ENCODE results near the gene DPP8. TPM values are rescaled to one million over a fixed set of nuclear protein-coding genes. Genes with fewer than 3 reads are reported as not detected.

Gene DPP8
- total and polyA plus RNA-seq, 10 of the 15 experiments (the other 5 are each of a cell fraction or from before 2014, with no cell fraction given): 12.0 to 30.6 (median 24.3) TPM

GRCh38 chr15:65447145-65447544 lies 70.3 kb downstream of the DPP8 start:
- H3K27ac ChIP-seq (ENCODE audit: control insufficient read depth, insufficient read depth): no peak overlapping the region
- H3K9me3 ChIP-seq (replicated peaks; ENCODE audit: control insufficient read depth, insufficient read depth, low read length): no peaks in the 10 kb centered on the region
- peaks cover 0 to 3% of the 10 kb centered on the region in 2 experiments; a peak in 3 of 4 replicates for H3K36me3 ChIP-seq (ENCODE audit: control insufficient read depth in 2 of 2, insufficient read depth in 2 of 2, low read length in 1 of 2)
- ChIA-PET CTCF (interaction anchor here (1.2 to 3.5 kb wide), 2 partner anchors 14 to 47 kb away, joined by 3 to 16 read pairs; no protein-coding TSS in a partner anchor), POLR2A (no interaction called here), SMC1A (ENCODE audit: uncharacterized antibody, unreplicated experiment) (interaction anchor here (1.1 to 1.2 kb wide), 2 partner anchors 12 to 70 kb away, joined by 3 read pairs; no protein-coding TSS in a partner anchor), RAD21 (ENCODE audit: unreplicated experiment) (no interaction called here)
- peak; percentile 41 for FAIRE-seq
- H3K79me2 ChIP-seq (ENCODE audit: control insufficient read depth, insufficient read depth, low read length): no peaks in the 10 kb centered on the region
- H4K20me1 ChIP-seq (ENCODE audit: control insufficient read depth, insufficient read depth): no peaks in the 10 kb centered on the region
- no peak overlapping the region for H3K9ac ChIP-seq (ENCODE audit: control insufficient read depth, insufficient read depth, low read length)
- no peak overlapping the region for H2AFZ ChIP-seq (ENCODE audit: control insufficient read depth, low read depth, low read length)
- no peak overlapping the region for H3K4me3 ChIP-seq
- H3K27me3 ChIP-seq (replicated peaks in 1 of 2; ENCODE audit: control insufficient read depth in 2 of 2, insufficient read depth in 2 of 2, low read length in 1 of 2): no peaks in the 10 kb centered on the region
- H3K4me2 ChIP-seq (ENCODE audit: control insufficient read depth, insufficient read depth): no peak overlapping the region
- no peak for ATAC-seq
- intact Hi-C loops (cut with micrococcal nuclease; ENCODE audit: unreplicated experiment) (no loop called here), in situ Hi-C loops (cut with MboI) (no loop called here)
- WGBS (ENCODE audit: insufficient coverage, insufficient replicate concordance, low lambda C conversion rate, missing lambda C conversion rate): 95% methylated on average over 2 of the region's 2 CpGs
- TF ChIP-seq SMC3 (IDR thresholded peaks at IDR 0.05; ENCODE audit: borderline replicate concordance, low read length): no peak
- no TSS peak for BruUV-seq (replicated peaks)
- DNase-seq (ENCODE audit: low read depth, low spot score): no peak
- H3K4me1 ChIP-seq (ENCODE audit: control insufficient read depth, insufficient read depth, low read length): no peaks in the 10 kb centered on the region

- no peak for ATAC-seq
- Histone ChIP-seq H3K4me2 (ENCODE audit: control insufficient read depth, insufficient read depth) (no peak overlapping the region), H3K27me3 (replicated peaks in 1 of 2; ENCODE audit: control insufficient read depth in 2 of 2, insufficient read depth in 2 of 2, low read length in 1 of 2) (no peaks in the 10 kb centered on the region; a peak in 1 of 4 replicates), H2AFZ (ENCODE audit: control insufficient read depth, low read depth, low read length) (no peak overlapping the region), H3K4me1 (ENCODE audit: control insufficient read depth, insufficient read depth, low read length) (no peaks in the 10 kb centered on the region), H4K20me1 (ENCODE audit: control insufficient read depth, insufficient read depth) (no peaks in the 10 kb centered on the region), H3K27ac (ENCODE audit: control insufficient read depth, insufficient read depth) (no peak overlapping the region), H3K9ac (ENCODE audit: control insufficient read depth, insufficient read depth, low read length) (no peak overlapping the region), H3K4me3 (no peak overlapping the region), H3K9me3 (replicated peaks; ENCODE audit: control insufficient read depth, insufficient read depth, low read length) (no peaks in the 10 kb centered on the region), H3K79me2 (ENCODE audit: control insufficient read depth, insufficient read depth, low read length) (no peaks in the 10 kb centered on the region), H3K36me3 (ENCODE audit: control insufficient read depth in 2 of 2, insufficient read depth in 2 of 2, low read length in 1 of 2) (no peaks in the 10 kb centered on the region)
- WGBS (ENCODE audit: insufficient coverage, insufficient replicate concordance, low lambda C conversion rate, missing lambda C conversion rate): 52% methylated on average over 11 of the region's 11 CpGs
- POLR2A ChIA-PET: no interaction called here
- no peak for FAIRE-seq
- intact Hi-C loops (cut with micrococcal nuclease; ENCODE audit: unreplicated experiment): no loop called here
- CTCF ChIA-PET: interaction anchor here (0.7 to 7.7 kb wide), 4 partner anchors 12 to 651 kb away, joined by 3 to 68 read pairs (median 4); no protein-coding TSS in a partner anchor
- in situ Hi-C loops (cut with MboI): no loop called here
- no peak for DNase-seq (ENCODE audit: low read depth, low spot score)
- RAD21 ChIA-PET (ENCODE audit: unreplicated experiment): interaction anchor here (1.3 to 4.3 kb wide), 2 partner anchors 14 to 33 kb away, joined by 3 to 19 read pairs; no protein-coding TSS in a partner anchor
- TF ChIP-seq CEBPB (IDR thresholded peaks at IDR 0.05; ENCODE audit: borderline replicate concordance in 1 of 2, low read depth in 2 of 2, low read length in 2 of 2): no peak
- SMC1A ChIA-PET (ENCODE audit: uncharacterized antibody, unreplicated experiment): interaction anchor here (0.9 to 1.8 kb wide), 4 partner anchors 21 to 33 kb away, joined by 3 to 6 read pairs (median 4); no protein-coding TSS in a partner anchor
- BruUV-seq (replicated peaks): no TSS peak
These were observed 83.3 kb downstream of the DPP8 start for GRCh38 chr15:65434201-65434600.
